Mammary epithelial cell (primary cell): ENCODE data around the gene GTF2H2.
"Not testable (repeated sequence)": the region's sequence is repeated elsewhere in the genome, so short reads cannot be mapped to it uniquely, and the experiment has no call there.

Experiments used
- CTCF ChIP-seq, 2 donors: IDR thresholded peaks in 1 of 2; conservative IDR thresholded peaks in 1 of 2; 2 replicates each; pipeline ENCODE4 v1.5.1; 2011 to 2012; ENCODE audit warnings: inconsistent platforms in 2 of 2, low read length in 2 of 2, mild to moderate bottlenecking in 2 of 2, control low read depth in 1 of 2, low read depth in 1 of 2; ENCODE audit not compliant: insufficient read depth in 1 of 2; ENCODE audit errors: extremely low read depth in 1 of 2
- EZH2 ChIP-seq: IDR thresholded peaks from 2 replicates; pipeline ENCODE4 v1.6.1; 2012; ENCODE audit warnings: low read length, inconsistent platforms, borderline replicate concordance

GRCh38 chr5:71089773-71090172, 22.3 kb upstream of the GTF2H2 start:
- not testable (repeated sequence) for TF ChIP-seq CTCF (conservative IDR thresholded peaks at IDR 0.05 in 1 of 2, IDR thresholded peaks at IDR 0.05 in 1 of 2; ENCODE audit: extremely low read depth in 1 of 2, insufficient read depth in 1 of 2, low read depth in 1 of 2, low read length in 2 of 2); EZH2
